ENCODE results near the gene HOXC6.

HOXC6 gene

GRCh38 chr12:54053003-54053750 lies 24.9 kb downstream of the HOXC6 start:
- Mint-ChIP-seq H3K4me1 (ENCODE audit: low read depth) (peaks cover 39% of the 10 kb centered on the region), H3K4me3 (peak overlapping the region; percentile 85), H3K9me3 (ENCODE audit: low read depth) (no peaks in the 10 kb centered on the region), H3K36me3 (no peaks in the 10 kb centered on the region), H3K27ac (peak overlapping the region; percentile 58), H3K27me3 (peaks cover 48% of the 10 kb centered on the region)

GRCh38 chr12:54053751-54054741 lies 25.8 kb downstream of the HOXC6 start, which contains the start of gene HOXC4:
Gene HOXC4, plus strand, starts transcription at chr12:54053835. Its CDS starts 88 bp downstream, at chr12:54053923.
- Mint-ChIP-seq H3K27me3 (peaks cover 44% of the 10 kb centered on the region), H3K4me1 (ENCODE audit: low read depth) (peaks cover 34% of the 10 kb centered on the region), H3K36me3 (no peaks in the 10 kb centered on the region), H3K27ac (peak within 1 kb of the TSS; percentile 61), H3K4me3 (peak within 1 kb of the TSS; percentile 85), H3K9me3 (ENCODE audit: low read depth) (no peaks in the 10 kb centered on the region)

GRCh38 chr12:54054742-54055194 lies 26.5 kb downstream of the HOXC6 start:
- no peak overlapping the region for H3K27ac Mint-ChIP-seq
- peak overlapping the region; percentile 85 for H3K4me3 Mint-ChIP-seq
- no peaks in the 10 kb centered on the region for H3K36me3 Mint-ChIP-seq
- peaks cover 33% of the 10 kb centered on the region for H3K4me1 Mint-ChIP-seq (ENCODE audit: low read depth)
- H3K27me3 Mint-ChIP-seq, result peaks cover 43% of the 10 kb centered on the region
- no peaks in the 10 kb centered on the region for H3K9me3 Mint-ChIP-seq (ENCODE audit: low read depth)

GRCh38 chr12:54055552-54055951 lies 27.3 kb downstream of the HOXC6 start:
- H3K27me3 Mint-ChIP-seq, result peaks cover 40% of the 10 kb centered on the region
- H3K27ac Mint-ChIP-seq, result no peak overlapping the region
- no peaks in the 10 kb centered on the region for H3K9me3 Mint-ChIP-seq (ENCODE audit: low read depth)
- peaks cover 28% of the 10 kb centered on the region for H3K4me1 Mint-ChIP-seq (ENCODE audit: low read depth)
- no peaks in the 10 kb centered on the region for H3K36me3 Mint-ChIP-seq
- H3K4me3 Mint-ChIP-seq, result no peak overlapping the region

GRCh38 chr12:54056110-54056509 lies 27.9 kb downstream of the HOXC6 start:
- H3K27ac Mint-ChIP-seq, result no peak overlapping the region
- H3K4me3 Mint-ChIP-seq, result no peak overlapping the region

GRCh38 chr12:54058128-54058768 lies 30.0 kb downstream of the HOXC6 start:
- H3K27me3 Mint-ChIP-seq, result peaks cover 35% of the 10 kb centered on the region
- no peaks in the 10 kb centered on the region for H3K36me3 Mint-ChIP-seq
- peaks cover 11% of the 10 kb centered on the region for H3K4me1 Mint-ChIP-seq (ENCODE audit: low read depth)
- no peak overlapping the region for H3K4me3 Mint-ChIP-seq
- no peaks in the 10 kb centered on the region for H3K9me3 Mint-ChIP-seq (ENCODE audit: low read depth)
- no peak overlapping the region for H3K27ac Mint-ChIP-seq

More at GRCh38 chr12:54056110-54056509, 27.9 kb downstream of the HOXC6 start:
- Mint-ChIP-seq H3K4me1 (ENCODE audit: low read depth) (peaks cover 26% of the 10 kb centered on the region), H3K9me3 (ENCODE audit: low read depth) (no peaks in the 10 kb centered on the region), H3K27me3 (peaks cover 41% of the 10 kb centered on the region), H3K36me3 (no peaks in the 10 kb centered on the region)

- H3K27me3 Mint-ChIP-seq, result peaks cover 36% of the 10 kb centered on the region
- no peak overlapping the region for H3K4me3 Mint-ChIP-seq
- no peak overlapping the region for H3K27ac Mint-ChIP-seq
- no peaks in the 10 kb centered on the region for H3K9me3 Mint-ChIP-seq (ENCODE audit: low read depth)
- no peaks in the 10 kb centered on the region for H3K36me3 Mint-ChIP-seq
- H3K4me1 Mint-ChIP-seq (ENCODE audit: low read depth), result peaks cover 2% of the 10 kb centered on the region
Measured at GRCh38 chr12:54059668-54060067, 31.4 kb downstream of the HOXC6 start.

GRCh38 chr12:54060174-54060974 lies 32.1 kb downstream of the HOXC6 start:
- Mint-ChIP-seq H3K4me3 (no peak overlapping the region), H3K27me3 (peaks cover 36% of the 10 kb centered on the region), H3K36me3 (no peaks in the 10 kb centered on the region)

GRCh38 chr12:54060975-54061778 lies 32.9 kb downstream of the HOXC6 start:
- Mint-ChIP-seq H3K36me3 (no peaks in the 10 kb centered on the region), H3K27ac (no peak overlapping the region), H3K9me3 (ENCODE audit: low read depth) (no peaks in the 10 kb centered on the region), H3K4me3 (no peak overlapping the region), H3K27me3 (peaks cover 33% of the 10 kb centered on the region), H3K4me1 (ENCODE audit: low read depth) (no peaks in the 10 kb centered on the region)

More at GRCh38 chr12:54060174-54060974, 32.1 kb downstream of the HOXC6 start:
- Mint-ChIP-seq H3K4me1 (ENCODE audit: low read depth) (no peaks in the 10 kb centered on the region), H3K27ac (no peak overlapping the region), H3K9me3 (ENCODE audit: low read depth) (no peaks in the 10 kb centered on the region)

GRCh38 chr12:54065677-54066076 lies 37.4 kb downstream of the HOXC6 start:
- Mint-ChIP-seq H3K9me3 (ENCODE audit: low read depth) (no peaks in the 10 kb centered on the region), H3K4me3 (no peak overlapping the region), H3K27me3 (peaks cover 19% of the 10 kb centered on the region), H3K27ac (no peak overlapping the region), H3K4me1 (ENCODE audit: low read depth) (no peaks in the 10 kb centered on the region), H3K36me3 (no peaks in the 10 kb centered on the region)

GRCh38 chr12:54066408-54066807 lies 38.2 kb downstream of the HOXC6 start:
- Mint-ChIP-seq H3K36me3 (no peaks in the 10 kb centered on the region), H3K4me1 (ENCODE audit: low read depth) (no peaks in the 10 kb centered on the region), H3K27me3 (peaks cover 19% of the 10 kb centered on the region), H3K27ac (no peak overlapping the region), H3K9me3 (ENCODE audit: low read depth) (no peaks in the 10 kb centered on the region), H3K4me3 (no peak overlapping the region)

GRCh38 chr12:54068418-54069070 lies 40.3 kb downstream of the HOXC6 start:
- Mint-ChIP-seq H3K4me1 (ENCODE audit: low read depth) (no peaks in the 10 kb centered on the region), H3K27me3 (peaks cover 16% of the 10 kb centered on the region), H3K27ac (no peak overlapping the region), H3K36me3 (no peaks in the 10 kb centered on the region), H3K9me3 (ENCODE audit: low read depth) (no peaks in the 10 kb centered on the region), H3K4me3 (no peak overlapping the region)

- H3K4me1 Mint-ChIP-seq (ENCODE audit: low read depth), result no peaks in the 10 kb centered on the region
- peaks cover 8% of the 10 kb centered on the region for H3K27me3 Mint-ChIP-seq
- no peaks in the 10 kb centered on the region for H3K9me3 Mint-ChIP-seq (ENCODE audit: low read depth)
- H3K27ac Mint-ChIP-seq, result no peak overlapping the region
- H3K4me3 Mint-ChIP-seq, result no peak overlapping the region
- no peaks in the 10 kb centered on the region for H3K36me3 Mint-ChIP-seq
Measured at GRCh38 chr12:54071942-54072341, 43.7 kb downstream of the HOXC6 start.

All from activated naive CD8-positive, alpha-beta T cell (primary cell).